ENCODE data around the gene ARHGEF37.

GRCh38 chr5:149597618-149598017, 16.3 kb downstream of the ARHGEF37 start:
- TF ChIP-seq CTCF (conservative IDR thresholded peaks at IDR 0.05 in 1 of 2, IDR thresholded peaks at IDR 0.05 in 1 of 2; ENCODE audit: extremely low read depth in 1 of 2, insufficient read depth in 1 of 2, low read depth in 1 of 2, low read length in 2 of 2), result no peak
- no peak for TF ChIP-seq EZH2 (IDR thresholded peaks at IDR 0.05; ENCODE audit: borderline replicate concordance, low read length)

Data from mammary epithelial cell (primary cell).